ENCODE data around the gene LARGE2. TPM values are rescaled to one million over a fixed set of nuclear protein-coding genes. Genes with fewer than 3 reads are reported as not detected.
"Not testable (repeated sequence)": the region's sequence is repeated elsewhere in the genome, so short reads cannot be mapped to it uniquely, and the experiment has no call there.

Gene LARGE2
- total RNA-seq, 2 experiments from 2014 or later = 2.7 to 3.5 TPM

DNA sequence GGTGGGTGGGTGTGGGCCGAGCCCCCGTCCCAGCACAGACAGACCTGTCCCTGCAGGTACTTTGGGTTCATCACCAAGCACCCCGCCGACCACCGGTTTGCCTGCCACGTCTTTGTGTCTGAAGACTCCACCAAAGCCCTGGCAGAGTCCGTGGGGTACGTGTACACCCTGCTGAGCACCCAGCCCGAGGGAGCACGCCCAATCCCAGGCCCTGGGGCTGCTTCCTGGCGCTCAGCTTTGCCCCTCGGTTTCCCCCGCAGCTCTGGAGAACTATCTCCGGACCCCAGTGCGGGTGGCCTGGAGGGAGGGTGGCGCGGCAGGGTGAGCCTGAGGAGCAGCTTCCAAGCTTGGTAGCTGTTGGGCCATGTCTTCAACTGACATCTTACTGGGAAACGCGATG is 17.4 kb upstream of the LARGE2 start:
- POLR2A ChIA-PET = no interaction called here
- DNase-seq = no peak
- H3K4me1 ChIP-seq (ENCODE audit: insufficient read depth, low read length) = peaks cover 20% of the 10 kb centered on the region
- H3K36me3 ChIP-seq (ENCODE audit: insufficient read depth, low read length) = peaks cover 12% of the 10 kb centered on the region
- H3K27me3 ChIP-seq (ENCODE audit: control insufficient read depth in 1 of 2, insufficient read depth in 2 of 2, low read length in 2 of 2) = peaks cover 6% of the 10 kb centered on the region in 2 experiments
- no peak overlapping the region for H3K4me3 ChIP-seq (ENCODE audit: low read length)
- Mint-ChIP-seq H3K4me1 (ENCODE audit: low read depth) (peaks cover 9% of the 10 kb centered on the region), H3K27me3 (peaks cover 11% of the 10 kb centered on the region), H3K27ac (no peak overlapping the region), H3K36me3 (ENCODE audit: low read depth) (peaks cover 6% of the 10 kb centered on the region), H3K9me3 (no peaks in the 10 kb centered on the region), H3K4me3 (no peak overlapping the region)
- ATAC-seq (ENCODE audit: poor library complexity) = no peak
- no peak overlapping the region for H3K27ac ChIP-seq (ENCODE audit: low read depth in 1 of 2, low read length in 2 of 2)
- peaks cover 0 to 6% of the 10 kb centered on the region in 2 experiments for H3K9me3 ChIP-seq (ENCODE audit: control insufficient read depth in 1 of 2, insufficient read depth in 1 of 2, low read length in 2 of 2)
- TF ChIP-seq, protein P1, sequence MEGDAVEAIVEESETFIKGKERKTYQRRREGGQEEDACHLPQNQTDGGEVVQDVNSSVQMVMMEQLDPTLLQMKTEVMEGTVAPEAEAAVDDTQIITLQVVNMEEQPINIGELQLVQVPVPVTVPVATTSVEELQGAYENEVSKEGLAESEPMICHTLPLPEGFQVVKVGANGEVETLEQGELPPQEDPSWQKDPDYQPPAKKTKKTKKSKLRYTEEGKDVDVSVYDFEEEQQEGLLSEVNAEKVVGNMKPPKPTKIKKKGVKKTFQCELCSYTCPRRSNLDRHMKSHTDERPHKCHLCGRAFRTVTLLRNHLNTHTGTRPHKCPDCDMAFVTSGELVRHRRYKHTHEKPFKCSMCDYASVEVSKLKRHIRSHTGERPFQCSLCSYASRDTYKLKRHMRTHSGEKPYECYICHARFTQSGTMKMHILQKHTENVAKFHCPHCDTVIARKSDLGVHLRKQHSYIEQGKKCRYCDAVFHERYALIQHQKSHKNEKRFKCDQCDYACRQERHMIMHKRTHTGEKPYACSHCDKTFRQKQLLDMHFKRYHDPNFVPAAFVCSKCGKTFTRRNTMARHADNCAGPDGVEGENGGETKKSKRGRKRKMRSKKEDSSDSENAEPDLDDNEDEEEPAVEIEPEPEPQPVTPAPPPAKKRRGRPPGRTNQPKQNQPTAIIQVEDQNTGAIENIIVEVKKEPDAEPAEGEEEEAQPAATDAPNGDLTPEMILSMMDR (IDR thresholded peaks at IDR 0.05) = no peak
- intact Hi-C loops (cut with DNase I, micrococcal nuclease) = no loop called here
- CTCF ChIA-PET = no interaction called here

DNA sequence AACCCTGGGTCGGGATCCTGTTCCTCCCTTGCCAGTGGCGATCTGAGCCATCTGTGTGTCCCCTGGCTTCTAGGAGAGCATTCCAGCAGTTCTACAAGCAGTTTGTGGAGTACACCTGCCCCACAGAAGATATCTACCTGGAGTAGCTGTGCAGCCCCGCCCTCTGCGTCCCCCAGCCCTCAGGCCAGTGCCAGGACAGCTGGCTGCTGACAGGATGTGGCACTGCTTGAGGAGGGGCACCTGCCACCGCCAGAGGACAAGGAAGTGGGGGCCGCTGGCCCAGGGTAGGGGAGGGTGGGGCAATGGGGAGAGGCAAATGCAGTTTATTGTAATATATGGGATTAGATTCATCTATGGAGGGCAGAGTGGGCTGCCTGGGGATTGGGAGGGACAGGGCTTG is 16.9 kb upstream of the LARGE2 start:
- ATAC-seq (ENCODE audit: poor library complexity); CTCF ChIA-PET; intact Hi-C loops (cut with DNase I, micrococcal nuclease); H3K9me3 Mint-ChIP-seq; H3K4me3 ChIP-seq (ENCODE audit: low read length); H3K4me1 Mint-ChIP-seq (ENCODE audit: low read depth); H3K27ac Mint-ChIP-seq; H3K4me3 Mint-ChIP-seq; H3K27ac ChIP-seq (ENCODE audit: low read depth in 1 of 2, low read length in 2 of 2); H3K27me3 Mint-ChIP-seq; POLR2A ChIA-PET; H3K9me3 ChIP-seq (ENCODE audit: control insufficient read depth in 1 of 2, insufficient read depth in 1 of 2, low read length in 2 of 2); H3K27me3 ChIP-seq (ENCODE audit: control insufficient read depth in 1 of 2, insufficient read depth in 2 of 2, low read length in 2 of 2); DNase-seq: not testable (repeated sequence)
- H3K36me3 Mint-ChIP-seq (ENCODE audit: low read depth) = peaks cover 11% of the 10 kb centered on the region
- Histone ChIP-seq H3K36me3 (ENCODE audit: insufficient read depth, low read length) (peaks cover 17% of the 10 kb centered on the region), H3K4me1 (ENCODE audit: insufficient read depth, low read length) (peaks cover 16% of the 10 kb centered on the region)

GRCh38 chr11:45906096-45906682 is 16.3 kb upstream of the LARGE2 start:
- Histone ChIP-seq H3K27me3 (ENCODE audit: control insufficient read depth in 1 of 2, insufficient read depth in 2 of 2, low read length in 2 of 2) (no peaks in the 10 kb centered on the region), H3K27ac (ENCODE audit: low read depth in 1 of 2, low read length in 2 of 2) (no peak overlapping the region), H3K36me3 (ENCODE audit: insufficient read depth, low read length) (peaks cover 23% of the 10 kb centered on the region), H3K4me3 (ENCODE audit: low read length) (no peak overlapping the region), H3K4me1 (ENCODE audit: insufficient read depth, low read length) (peaks cover 14% of the 10 kb centered on the region), H3K9me3 (ENCODE audit: control insufficient read depth in 1 of 2, insufficient read depth in 1 of 2, low read length in 2 of 2) (no peaks in the 10 kb centered on the region)
- H3K4me3 Mint-ChIP-seq = no peak overlapping the region
- DNase-seq = peak in 2 of 14 experiments; percentile 40 to 57
- ChIA-PET CTCF (no interaction called here), POLR2A (no interaction called here)
- H3K9me3 Mint-ChIP-seq = no peaks in the 10 kb centered on the region
- peaks cover 17% of the 10 kb centered on the region for H3K36me3 Mint-ChIP-seq (ENCODE audit: low read depth)
- H3K27ac Mint-ChIP-seq = no peak overlapping the region
- TF ChIP-seq, protein P1 (IDR thresholded peaks at IDR 0.05) = no peak
- intact Hi-C loops (cut with DNase I, micrococcal nuclease) = no loop called here
- peaks cover 5% of the 10 kb centered on the region for H3K27me3 Mint-ChIP-seq
- no peak for ATAC-seq (ENCODE audit: poor library complexity)
- peaks cover 5% of the 10 kb centered on the region for H3K4me1 Mint-ChIP-seq (ENCODE audit: low read depth)

Measured in CD4-positive, alpha-beta T cell (primary cell).